Right lobe of liver (tissue), 4 donors: ENCODE measurements around the gene CBX2.

Source experiments
- CTCF ChIP-seq, 4 donors: fragments of 200-600 bp in 3 of 4; fragments of 450-650 bp in 1 of 4; IDR thresholded peaks; one replicate each; pipeline versions ENCODE4 v1.5.1 to v1.8.0; 2016 to 2022; ENCODE audit warnings: antibody characterized with exemption in 4 of 4, mild to moderate bottlenecking in 2 of 4
- POLR2A ChIP-seq: fragments of 450-650 bp; IDR thresholded peaks from one replicate; pipeline ENCODE4 v1.6.1; 2017; ENCODE audit warnings: antibody characterized with exemption, mild to moderate bottlenecking
- donor health status: DM: no; HTN: no; CAD: no.
- donor health status: DM: no; HTN: no; CAD: no.
- donor health status: DM: no; HTN: yes; CAD: no.

GRCh38 chr17:79776376-79777119 lies 1.4 kb upstream of the CBX2 start:
- TF ChIP-seq CTCF (IDR thresholded peaks at IDR 0.05), result no peak
- TF ChIP-seq POLR2A, result no peak
